Keratinocyte (primary cell): Measurements from ENCODE around the gene CCDC15. TPM values are rescaled to one million over a fixed set of nuclear protein-coding genes. Genes with fewer than 3 reads are reported as not detected.

Experiments used
- DNase-seq: peaks from one replicate; pipeline ENCODE4 v3.0.0-alpha.2; 2011; ENCODE audit warnings: low read depth, missing footprints, low spot score
- FAIRE-seq: peaks from 2 replicates; lab custom pipeline; 2011; peaks lifted over from hg19 to GRCh38; lab: Jason Lieb, UNC
- H2AFZ ChIP-seq: 2 replicates; pipeline ENCODE4 v1.6.0; 2012; ENCODE audit warnings: low read length, control low read depth, inconsistent platforms; ENCODE audit not compliant: control insufficient read depth
- H3K27ac ChIP-seq: 2 replicates; pipeline ENCODE4 v1.5.1; 2011; ENCODE audit warnings: low read length; ENCODE audit not compliant: control insufficient read depth, insufficient read depth
- H3K27me3 ChIP-seq: 3 replicates; pipeline ENCODE4 v1.6.0; 2011; ENCODE audit warnings: low read length; ENCODE audit not compliant: control insufficient read depth, insufficient read depth; ENCODE audit errors: extremely low read depth
- H3K36me3 ChIP-seq, 2 experiments: 2 replicates in 1 of 2; 3 replicates in 1 of 2; pipeline ENCODE4 v1.5.1; 2011; ENCODE audit warnings: low read length in 2 of 2, mild to moderate bottlenecking in 1 of 2; ENCODE audit not compliant: control insufficient read depth in 2 of 2, insufficient read depth in 2 of 2; ENCODE audit errors: extremely low read depth in 1 of 2
- H3K4me1 ChIP-seq: 3 replicates; pipeline ENCODE4 v1.5.1; 2011; ENCODE audit warnings: low read length; ENCODE audit not compliant: control insufficient read depth, insufficient read depth; ENCODE audit errors: extremely low read depth
- H3K4me2 ChIP-seq: 3 replicates; pipeline ENCODE4 v1.6.0; 2011; ENCODE audit warnings: low read depth, low read length; ENCODE audit not compliant: control insufficient read depth, insufficient read depth; ENCODE audit errors: extremely low read depth
- H3K4me3 ChIP-seq, 3 experiments: fragments of 200-600 bp in 1 of 3; sonication (generic) in 1 of 3; 2 replicates in 2 of 3; 3 replicates in 1 of 3; pipeline ENCODE4 v1.5.1; 2011 to 2016; ENCODE audit warnings: low read length in 3 of 3, mild to moderate bottlenecking in 3 of 3, control low read depth in 2 of 3, inconsistent platforms in 1 of 3, low read depth in 1 of 3, mixed read lengths in 1 of 3, mixed run types in 1 of 3, moderate library complexity in 1 of 3; ENCODE audit not compliant: control insufficient read depth in 2 of 3, insufficient read depth in 2 of 3; ENCODE audit errors: extremely low read depth in 1 of 3
- H3K79me2 ChIP-seq: 2 replicates; pipeline ENCODE4 v1.6.0; 2012; ENCODE audit warnings: low read length; ENCODE audit not compliant: control insufficient read depth, insufficient read depth
- H3K9ac ChIP-seq: 3 replicates; pipeline ENCODE4 v1.6.0; 2011; ENCODE audit warnings: low read length; ENCODE audit not compliant: control insufficient read depth, insufficient read depth; ENCODE audit errors: extremely low read depth
- H3K9me1 ChIP-seq: 3 replicates; pipeline ENCODE4 v1.6.0; 2011; ENCODE audit warnings: low read length; ENCODE audit not compliant: control insufficient read depth, insufficient read depth; ENCODE audit errors: extremely low read depth
- H3K9me3 ChIP-seq: 2 replicates; pipeline ENCODE4 v1.5.1; 2012; ENCODE audit warnings: low read depth, low read length; ENCODE audit not compliant: control insufficient read depth
- H4K20me1 ChIP-seq: 3 replicates; pipeline ENCODE4 v1.6.0; 2011; ENCODE audit warnings: low read length; ENCODE audit not compliant: control insufficient read depth, insufficient read depth; ENCODE audit errors: extremely low read depth
- CTCF ChIP-seq, 3 experiments: IDR thresholded peaks in 1 of 3; conservative IDR thresholded peaks in 1 of 3; optimal IDR thresholded peaks in 1 of 3; 2 replicates in 2 of 3; 3 replicates in 1 of 3; pipeline versions ENCODE3 to v1.5.1; 2011; ENCODE audit warnings: low read length in 3 of 3, mild to moderate bottlenecking in 3 of 3, moderate library complexity in 2 of 3, control low read depth in 1 of 3, inconsistent platforms in 1 of 3; ENCODE audit not compliant: insufficient read depth in 2 of 3; ENCODE audit errors: extremely low read depth in 1 of 3
- EZH2 ChIP-seq: IDR thresholded peaks from one replicate; pipeline ENCODE4 v1.6.1; 2012; ENCODE audit warnings: inconsistent platforms, mild to moderate bottlenecking, low read length, moderate library complexity
- dilution Hi-C: fragments of 300-500 bp; cut with MboI; formaldehyde crosslinking; loops from one replicate; pipeline ENCODE4 v1.7.0; 2020; ENCODE audit warnings: low sequenced_read_pairs; ENCODE audit not compliant: extremely low pct_ligation_motif_present
- polyA plus RNA-seq, 5 experiments: library from polyadenylated mRNA; depleted of rRNA in 3 of 5; stranded (reverse) in 3 of 5; stranded (forward) in 1 of 5; unstranded in 1 of 5; fragments of >200 nt; gene quantifications; 1 replicate in 1 of 5; 2 replicates in 3 of 5; 3 replicates in 1 of 5; pipeline versions ENCODE4 v1.2.1 to v1.2.3, GENCODE V29; 2011 to 2012; ENCODE audit warnings: missing spikeins in 2 of 5, low read depth in 1 of 5, low replicate concordance in 1 of 5

Gene CCDC15
- polyA plus RNA-seq, 1 donor (not counting 4 experiments of a cell fraction or from before 2014, with no cell fraction given): 2.0 TPM

- Histone ChIP-seq H3K4me2 (no peak overlapping the region), H3K4me3 (no peak overlapping the region), H3K9me3 (no peaks in the 10 kb centered on the region), H4K20me1 (no peaks in the 10 kb centered on the region), H3K79me2 (no peaks in the 10 kb centered on the region), H3K9me1 (no peaks in the 10 kb centered on the region), H3K27ac (no peak overlapping the region), H3K4me1 (no peaks in the 10 kb centered on the region), H3K27me3 (no peaks in the 10 kb centered on the region), H2AFZ (no peak overlapping the region), H3K36me3 (no peaks in the 10 kb centered on the region), H3K9ac (no peak overlapping the region)
- FAIRE-seq (no peak), DNase-seq (no peak)
- dilution Hi-C loops: no loop called here
- no peak for TF ChIP-seq EZH2
- no peak for TF ChIP-seq CTCF (optimal IDR thresholded peaks at IDR 0.05 in 1 of 3, IDR thresholded peaks at IDR 0.05 in 1 of 3, conservative IDR thresholded peaks at IDR 0.05 in 1 of 3; ENCODE audit: extremely low read depth in 1 of 3, insufficient read depth in 2 of 3, low read length in 3 of 3)
Observed at GRCh38 chr11:125001849-125002248, 47.8 kb downstream of the CCDC15 start.

DNA sequence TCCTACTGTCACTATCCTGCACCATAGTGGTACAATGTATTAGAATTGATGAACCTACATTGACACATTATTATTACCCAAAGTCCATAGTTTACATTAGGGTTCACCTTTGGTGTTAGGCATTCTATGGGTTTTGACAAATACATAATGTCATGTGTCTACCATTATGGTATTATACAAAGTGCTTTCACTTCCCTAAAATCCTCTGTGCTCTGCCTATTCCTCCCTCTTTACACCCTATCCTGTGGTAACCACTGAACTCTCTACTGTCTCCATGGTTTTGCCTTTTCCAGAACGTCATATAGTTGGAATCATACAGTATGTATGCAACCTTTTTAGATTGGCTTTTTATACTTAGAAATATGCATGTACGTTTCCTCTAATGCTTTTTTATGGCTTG is 51.5 kb downstream of the CCDC15 start:
- Histone ChIP-seq H3K27me3 (no peaks in the 10 kb centered on the region), H3K27ac (no peak overlapping the region), H3K4me3 (no peak overlapping the region), H3K36me3 (no peaks in the 10 kb centered on the region), H2AFZ (no peak overlapping the region), H3K79me2 (no peaks in the 10 kb centered on the region), H4K20me1 (no peaks in the 10 kb centered on the region), H3K9ac (no peak overlapping the region), H3K9me3 (no peaks in the 10 kb centered on the region), H3K4me2 (no peak overlapping the region), H3K4me1 (no peaks in the 10 kb centered on the region), H3K9me1 (no peaks in the 10 kb centered on the region)
- dilution Hi-C loops: no loop called here
- TF ChIP-seq CTCF (optimal IDR thresholded peaks at IDR 0.05 in 1 of 3, IDR thresholded peaks at IDR 0.05 in 1 of 3, conservative IDR thresholded peaks at IDR 0.05 in 1 of 3; ENCODE audit: extremely low read depth in 1 of 3, insufficient read depth in 2 of 3, low read length in 3 of 3) (no peak), EZH2 (no peak)
- DNase-seq: no peak
- FAIRE-seq: no peak
